Effector CD8-positive, alpha-beta T cell (primary cell): ENCODE measurements around the gene CUEDC2.

ENCODE experiments used
- DNase-seq: peaks from one replicate; lab custom pipeline; 2025; lab: John Stamatoyannopoulos, UW

The CUEDC2 gene

DNA sequence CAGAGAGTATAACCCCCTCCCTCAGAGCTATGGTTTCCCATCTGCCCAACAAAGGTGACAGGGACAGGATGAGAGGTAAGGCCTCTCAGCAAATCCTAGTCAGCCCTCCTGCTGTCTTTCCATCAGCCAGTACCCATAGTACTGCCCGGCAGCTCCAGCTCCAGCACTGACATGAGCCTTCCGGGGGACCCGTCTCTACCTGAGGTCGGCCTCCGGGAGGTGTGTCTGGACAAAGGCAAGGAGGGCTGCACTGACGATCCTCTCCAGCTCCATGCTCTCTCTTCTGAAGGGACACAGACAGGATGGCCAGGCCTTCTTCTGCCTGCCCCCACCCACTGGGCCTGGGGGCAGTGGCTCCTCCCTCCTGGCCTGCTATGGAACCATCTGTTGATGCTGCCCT, 7.5 kb downstream of the CUEDC2 start:
- no peak for DNase-seq

- no peak for DNase-seq
Observed at GRCh38 chr10:102424145-102424544, 8.2 kb downstream of the CUEDC2 start.

GRCh38 chr10:102423372-102423968, 8.9 kb downstream of the CUEDC2 start:
- no peak for DNase-seq

- no peak for DNase-seq
Observed at GRCh38 chr10:102422545-102423129, 9.7 kb downstream of the CUEDC2 start.

GRCh38 chr10:102421757-102422512, 10.4 kb downstream of the CUEDC2 start:
- no peak for DNase-seq

DNA sequence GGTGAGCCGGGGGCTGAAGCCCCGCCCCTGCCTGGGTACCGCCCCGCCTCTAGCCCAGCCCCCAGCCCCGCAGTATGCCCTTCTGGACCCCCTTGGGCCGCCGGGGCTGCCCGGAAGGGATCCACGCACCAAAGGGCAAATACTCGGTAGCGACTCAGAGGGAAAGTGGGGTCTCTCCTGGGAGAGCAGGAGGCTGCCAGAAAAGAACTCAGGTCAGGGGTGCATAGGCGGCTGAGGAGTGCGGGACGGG, 10.9 kb downstream of the CUEDC2 start:
- no peak for DNase-seq

DNA sequence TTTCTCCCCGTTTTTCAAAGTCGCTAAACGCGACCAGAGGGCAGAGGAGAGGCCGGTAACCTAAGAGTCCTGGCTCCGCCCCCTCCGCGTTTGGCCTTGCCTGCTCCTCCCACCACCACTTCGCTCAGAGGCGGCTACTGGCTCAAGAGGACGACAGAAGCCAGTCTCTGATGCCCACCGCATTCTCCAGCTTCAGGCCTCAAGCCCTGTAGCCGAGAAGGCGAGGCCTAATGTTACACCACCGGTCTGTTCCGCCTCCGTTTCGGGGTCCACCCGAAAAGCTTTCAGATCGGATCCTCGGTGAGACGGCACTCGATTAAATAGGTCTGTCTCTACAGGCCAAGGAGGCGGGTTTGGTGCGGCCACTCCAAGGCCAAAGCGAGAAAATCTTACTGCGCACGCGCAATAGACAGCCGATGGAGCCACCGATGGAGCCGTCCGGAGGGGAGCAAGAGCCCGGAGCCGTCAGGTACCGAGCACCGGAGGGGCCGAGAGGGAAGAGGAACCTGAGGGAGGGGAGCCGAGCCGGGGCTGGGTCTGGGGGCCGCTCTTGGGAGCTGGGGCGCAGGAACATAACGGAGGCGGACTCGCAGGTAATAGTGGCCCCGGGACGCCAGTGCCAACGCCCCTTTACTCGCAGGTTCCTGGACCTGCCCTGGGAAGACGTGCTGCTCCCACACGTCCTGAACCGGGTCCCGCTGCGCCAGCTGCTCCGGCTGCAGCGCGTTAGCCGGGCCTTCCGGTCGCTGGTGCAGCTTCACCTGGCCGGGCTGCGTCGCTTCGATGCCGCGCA, 11.5 kb downstream of the CUEDC2 start, which contains the start of gene FBXL15:
FBXL15 (plus strand) TSS at position 123 of the 793 bp plus-strand sequence; CDS start at position 417, 294 bp downstream.
- peak; percentile 84 for DNase-seq

DNA sequence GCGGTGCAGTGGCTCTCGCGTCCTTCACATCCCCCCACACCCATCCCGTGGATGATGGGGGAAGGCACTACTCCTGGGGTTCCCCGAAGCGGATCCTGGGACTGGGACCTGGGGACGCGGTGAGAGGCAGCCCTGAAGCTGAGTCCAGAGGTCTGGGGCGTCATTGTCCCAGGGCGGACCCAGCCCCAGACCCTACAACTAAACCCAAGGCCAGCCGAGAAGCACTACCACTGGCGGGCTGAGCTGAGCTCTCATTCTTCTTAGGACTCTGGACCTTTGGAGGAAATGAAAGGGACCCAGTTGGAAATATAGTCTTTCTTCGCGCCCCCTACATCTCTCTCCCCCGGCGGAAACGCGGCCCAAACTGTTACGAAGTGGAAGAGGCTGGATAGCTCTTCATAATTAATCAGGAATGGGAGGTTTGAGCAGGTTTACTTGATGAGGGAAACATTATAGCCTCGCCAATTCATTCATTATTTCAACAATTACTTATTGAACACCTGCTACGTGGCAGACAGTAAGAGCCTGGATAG, 12.1 kb downstream of the CUEDC2 start:
- DNase-seq = no peak

- DNase-seq = peak; percentile 60
Observed at GRCh38 chr10:102419269-102420180, 12.8 kb downstream of the CUEDC2 start.

- DNase-seq = no peak
Observed at GRCh38 chr10:102418622-102419268, 13.6 kb downstream of the CUEDC2 start, which contains the start of gene PSD. Gene PSD (minus strand): TSS chr10:102418785. CDS start chr10:102417038, 1,747 bp downstream.

GRCh38 chr10:102416695-102417094, 15.7 kb downstream of the CUEDC2 start:
- no peak for DNase-seq

GRCh38 chr10:102416283-102416682, 16.1 kb downstream of the CUEDC2 start:
- no peak for DNase-seq

DNA sequence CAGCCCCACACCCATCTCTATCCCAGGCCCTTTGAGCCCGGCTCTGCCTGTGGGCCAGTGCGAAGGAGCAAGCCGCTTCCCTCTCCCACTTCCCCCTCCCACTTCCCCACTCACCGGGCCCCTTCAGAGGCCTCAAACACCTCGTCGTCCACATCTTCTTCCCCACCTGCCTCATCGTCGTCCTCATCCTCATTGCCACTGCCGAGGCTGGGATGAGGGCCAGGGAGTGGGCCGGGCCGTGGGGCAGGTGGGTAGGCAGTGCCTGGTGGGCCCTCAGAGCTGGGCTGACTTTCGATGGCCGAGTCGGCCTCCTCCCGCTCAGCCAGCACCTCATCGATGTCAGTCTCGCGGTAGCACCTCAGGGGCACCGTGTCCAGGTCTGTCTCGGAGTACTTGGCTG, 17.6 kb downstream of the CUEDC2 start:
- no peak for DNase-seq

GRCh38 chr10:102413806-102414561, 18.4 kb downstream of the CUEDC2 start:
- DNase-seq = no peak

DNA sequence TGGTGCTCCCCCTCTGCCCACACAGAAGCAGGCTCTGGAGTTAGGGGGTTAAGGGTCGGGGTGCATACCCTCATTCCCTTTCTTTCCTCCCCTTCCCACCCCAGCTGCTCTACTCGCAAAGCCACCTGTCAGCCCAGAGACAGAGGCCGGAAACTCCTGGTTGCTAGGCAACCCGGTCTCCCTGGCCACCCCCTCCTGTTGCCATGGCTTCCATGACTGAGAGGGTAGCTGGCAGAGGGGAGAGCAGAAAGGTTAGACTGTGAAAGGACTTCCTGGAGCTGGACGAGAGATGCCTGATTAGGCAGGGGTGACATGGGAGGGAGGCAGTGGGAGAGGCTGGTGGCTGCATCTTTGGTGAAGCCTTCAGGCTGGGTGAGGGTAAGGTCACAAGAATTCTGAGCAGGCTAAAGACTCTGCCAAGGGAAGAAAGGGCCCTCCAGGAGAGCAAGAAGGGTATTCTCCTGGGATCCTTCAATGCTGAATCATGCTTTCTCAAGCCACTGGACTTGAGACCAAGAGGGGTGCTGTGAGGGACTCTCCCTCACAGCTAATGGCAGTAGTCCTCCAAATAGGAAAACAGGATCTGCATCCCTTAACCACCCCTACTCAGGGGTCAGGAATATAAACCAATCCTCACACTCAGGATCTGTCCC, 19.2 kb downstream of the CUEDC2 start:
- peak; percentile 26 for DNase-seq

DNA sequence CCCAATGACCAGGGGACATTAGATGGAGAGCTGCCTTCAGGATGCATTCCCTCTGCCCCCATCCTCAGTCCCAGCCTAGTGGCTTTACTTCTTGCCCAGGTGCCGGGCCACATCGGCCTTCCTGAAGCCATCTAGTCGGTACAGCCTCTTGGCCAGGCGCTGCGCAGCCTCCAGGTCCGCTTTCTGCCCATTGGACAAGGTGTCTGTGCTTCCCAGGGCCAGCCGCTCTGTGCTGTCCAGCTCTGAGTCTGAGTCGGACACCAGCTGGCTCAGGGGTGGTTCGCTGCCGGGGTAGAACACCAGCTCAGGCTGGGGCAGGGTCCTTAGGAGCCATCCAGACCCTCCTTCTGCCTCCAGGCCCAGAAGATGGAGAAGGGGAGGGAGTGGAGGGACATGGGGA, 20.1 kb downstream of the CUEDC2 start:
- DNase-seq = no peak

DNA sequence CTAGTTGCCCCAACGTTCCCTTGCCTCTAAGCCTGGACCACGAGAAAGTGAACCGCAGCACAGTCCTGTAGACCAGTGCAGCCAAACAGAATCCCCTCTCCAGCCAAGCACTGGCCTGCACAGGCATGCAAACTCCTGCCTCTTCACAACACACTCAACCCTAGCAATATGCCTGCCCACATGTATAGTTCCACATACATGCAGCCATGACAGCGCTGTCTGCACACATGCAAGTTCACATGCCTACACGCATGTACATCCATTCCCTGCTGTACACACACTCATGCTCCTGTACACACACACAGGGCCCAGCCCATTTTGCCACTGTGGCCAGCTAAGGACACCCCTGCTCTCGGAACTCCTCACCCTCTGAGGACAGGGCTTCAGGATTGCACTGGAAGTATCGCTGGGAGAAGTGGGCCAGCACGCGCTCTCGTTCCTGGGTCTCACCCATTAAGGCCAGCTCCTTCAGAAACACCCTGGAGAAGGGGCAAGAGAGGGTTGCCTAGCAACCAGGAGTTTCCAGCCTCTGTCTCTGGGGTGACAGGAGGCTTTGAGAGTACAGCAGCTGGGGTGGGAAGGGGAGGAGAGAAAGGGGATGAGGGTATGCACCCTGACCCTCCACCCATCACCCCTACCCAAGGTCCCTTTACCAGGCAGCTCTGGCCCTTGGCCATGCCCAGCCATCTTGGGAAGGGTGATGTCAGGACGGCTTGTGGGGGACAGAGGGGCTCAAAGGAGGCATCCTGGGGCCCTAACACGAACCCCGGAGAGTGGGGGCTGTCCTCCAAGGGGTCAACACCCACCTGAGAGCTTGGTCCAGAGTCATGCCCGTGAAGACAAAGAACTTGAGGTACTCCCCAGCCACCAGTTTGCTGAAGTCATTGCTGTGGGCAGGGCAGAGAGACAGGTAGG, 20.8 kb downstream of the CUEDC2 start:
- DNase-seq = no peak

DNA sequence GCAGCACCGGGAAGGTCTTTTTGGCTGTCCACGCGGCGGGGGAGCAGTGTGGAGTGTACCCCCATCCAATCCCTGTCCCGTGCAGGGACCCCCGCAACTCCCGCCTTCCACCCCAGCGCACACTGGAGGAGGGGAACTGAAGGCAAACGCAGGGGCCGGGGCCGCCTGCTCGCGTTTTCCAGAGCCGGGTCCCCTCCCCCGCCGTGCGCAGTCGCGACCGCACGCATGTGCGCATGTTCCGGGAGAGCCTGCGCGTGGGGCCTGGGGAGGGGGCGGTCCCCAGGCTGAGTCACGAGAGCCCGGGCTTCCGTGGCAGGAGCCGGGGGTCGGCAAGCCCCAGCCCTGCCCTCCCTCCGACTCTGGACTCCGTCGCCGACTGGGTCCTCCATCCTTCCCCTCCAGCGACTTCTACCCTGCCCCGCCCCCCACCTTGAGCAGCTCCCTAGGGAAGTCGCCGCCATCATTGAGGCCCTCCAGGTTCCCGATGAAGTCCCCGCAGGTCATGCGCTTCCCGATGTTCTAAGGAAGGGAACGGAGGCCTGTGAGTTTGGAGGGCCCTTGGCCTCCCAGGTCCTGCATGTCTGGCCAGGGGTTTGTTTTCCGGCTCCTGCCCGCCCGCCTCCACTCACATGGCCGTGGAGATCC, 21.8 kb downstream of the CUEDC2 start:
- peak; percentile 54 for DNase-seq
